HepG2 (cell line): Measurements from ENCODE around the gene CTRL. TPM values are rescaled to one million over a fixed set of nuclear protein-coding genes. Genes with fewer than 3 reads are reported as not detected.
A peak's percentile ranks its signal among the peaks of the same experiment; 100 is the strongest.

Experiments used
- AGO2 ChIP-seq: fragments of 200-400 bp; formaldehyde crosslinking; optimal IDR thresholded peaks from 2 replicates; pipeline ENCODE3; 2017; ENCODE audit warnings: mild to moderate bottlenecking, low read depth, low read length, moderate library complexity
- ATF1 ChIP-seq: IDR thresholded peaks from 2 replicates; pipeline ENCODE4 v1.6.1; 2016; ENCODE audit warnings: mild to moderate bottlenecking, control low read depth
- MTA1 ChIP-seq: sonication (generic); formaldehyde crosslinking; IDR thresholded peaks from 2 replicates; pipeline ENCODE4 v1.4.0; 2020; ENCODE audit warnings: missing genetic modification reagents, mild to moderate bottlenecking, borderline replicate concordance
- PHB2 ChIP-seq: fragments of 450-650 bp; IDR thresholded peaks from 2 replicates; pipeline ENCODE4 v1.6.1; 2018; ENCODE audit not compliant: partially characterized antibody
- ZBTB4 ChIP-seq: sonication (generic); formaldehyde crosslinking; IDR thresholded peaks from 2 replicates; pipeline ENCODE4 v1.4.0; 2020; ENCODE audit warnings: missing genetic modification reagents, mild to moderate bottlenecking, borderline replicate concordance
- ZBTB43 ChIP-seq: sonication (generic); formaldehyde crosslinking; conservative IDR thresholded peaks from 2 replicates; pipeline ENCODE4 v1.4.0; 2020; ENCODE audit warnings: missing genetic modification reagents
- ZFP41 ChIP-seq: sonication (generic); formaldehyde crosslinking; IDR thresholded peaks from 2 replicates; pipeline ENCODE4 v1.4.0; 2020; ENCODE audit warnings: mild to moderate bottlenecking, missing genetic modification reagents, borderline replicate concordance
- ZNF253 ChIP-seq: sonication (generic); formaldehyde crosslinking; IDR thresholded peaks from 2 replicates; pipeline ENCODE4 v1.8.0; 2022; ENCODE audit warnings: mild to moderate bottlenecking, missing genetic modification reagents, borderline replicate concordance
- ZNF597 ChIP-seq: sonication (generic); formaldehyde crosslinking; IDR thresholded peaks from 2 replicates; pipeline ENCODE4 v1.5.0; 2020; ENCODE audit warnings: missing genetic modification reagents
- ZNF616 ChIP-seq: sonication (generic); formaldehyde crosslinking; IDR thresholded peaks from 2 replicates; pipeline ENCODE4 v1.5.0; 2020; ENCODE audit warnings: low read depth, mild to moderate bottlenecking, missing genetic modification reagents
- ZNF749 ChIP-seq: sonication (generic); formaldehyde crosslinking; IDR thresholded peaks from 2 replicates; pipeline ENCODE4 v1.8.0; 2022; ENCODE audit warnings: mild to moderate bottlenecking, missing genetic modification reagents, moderate library complexity, borderline replicate concordance
- ZNF772 ChIP-seq: sonication (generic); formaldehyde crosslinking; IDR thresholded peaks from 2 replicates; pipeline ENCODE4 v1.5.0; 2020; ENCODE audit warnings: mild to moderate bottlenecking, missing genetic modification reagents
- polyA plus RNA-seq, 8 experiments: library from polyadenylated mRNA; depleted of rRNA in 3 of 8; stranded (reverse) in 7 of 8; unstranded in 1 of 8; fragments of >200 nt; fragmentation: Illumina TruSeq in 4 of 8; extraction: Trizol in 4 of 8; gene quantifications; 2 replicates each; pipeline versions ENCODE4 v1.2.1 to v1.2.3, GENCODE V29; 2011 to 2016; ENCODE audit warnings: low read depth in 4 of 8, missing spikeins in 1 of 8, mixed read lengths in 1 of 8; ENCODE audit not compliant: insufficient read depth in 1 of 8
- total RNA-seq, 5 experiments: library from RNA; depleted of rRNA; stranded (reverse); fragments of >200 nt; fragmentation: Illumina TruSeq; extraction: Trizol; gene quantifications; 2 replicates each; pipeline ENCODE4 v1.2.3, GENCODE V29; 2016; ENCODE audit warnings: low read depth in 1 of 5
- TF ChIP-seq, protein P1 (sequence below): sonication (generic); formaldehyde crosslinking; IDR thresholded peaks from 2 replicates; pipeline ENCODE4 v1.4.0; 2020; ENCODE audit warnings: mild to moderate bottlenecking, missing genetic modification reagents

Gene CTRL
- total and polyA plus RNA-seq, 2 of the 13 experiments (the other 11 are each of a cell fraction or from before 2014, with no cell fraction given): 1.9 to 2.7 TPM

GRCh38 chr16:67963662-67964321 lies 32.1 kb upstream of the CTRL start (continued):
- TF ChIP-seq ZBTB4 (CRISPR knock-in tag): peak; percentile 46; the same call in 1 of the 2 replicates
- no peak for TF ChIP-seq ZNF597
- TF ChIP-seq ZNF749 (CRISPR knock-in tag): no peak
- TF ChIP-seq PHB2: no peak
- TF ChIP-seq ATF1 (CRISPR knock-in tag): no peak
- TF ChIP-seq ZNF772: no peak
- peak; percentile 97 for TF ChIP-seq AGO2
- TF ChIP-seq, protein P1, sequence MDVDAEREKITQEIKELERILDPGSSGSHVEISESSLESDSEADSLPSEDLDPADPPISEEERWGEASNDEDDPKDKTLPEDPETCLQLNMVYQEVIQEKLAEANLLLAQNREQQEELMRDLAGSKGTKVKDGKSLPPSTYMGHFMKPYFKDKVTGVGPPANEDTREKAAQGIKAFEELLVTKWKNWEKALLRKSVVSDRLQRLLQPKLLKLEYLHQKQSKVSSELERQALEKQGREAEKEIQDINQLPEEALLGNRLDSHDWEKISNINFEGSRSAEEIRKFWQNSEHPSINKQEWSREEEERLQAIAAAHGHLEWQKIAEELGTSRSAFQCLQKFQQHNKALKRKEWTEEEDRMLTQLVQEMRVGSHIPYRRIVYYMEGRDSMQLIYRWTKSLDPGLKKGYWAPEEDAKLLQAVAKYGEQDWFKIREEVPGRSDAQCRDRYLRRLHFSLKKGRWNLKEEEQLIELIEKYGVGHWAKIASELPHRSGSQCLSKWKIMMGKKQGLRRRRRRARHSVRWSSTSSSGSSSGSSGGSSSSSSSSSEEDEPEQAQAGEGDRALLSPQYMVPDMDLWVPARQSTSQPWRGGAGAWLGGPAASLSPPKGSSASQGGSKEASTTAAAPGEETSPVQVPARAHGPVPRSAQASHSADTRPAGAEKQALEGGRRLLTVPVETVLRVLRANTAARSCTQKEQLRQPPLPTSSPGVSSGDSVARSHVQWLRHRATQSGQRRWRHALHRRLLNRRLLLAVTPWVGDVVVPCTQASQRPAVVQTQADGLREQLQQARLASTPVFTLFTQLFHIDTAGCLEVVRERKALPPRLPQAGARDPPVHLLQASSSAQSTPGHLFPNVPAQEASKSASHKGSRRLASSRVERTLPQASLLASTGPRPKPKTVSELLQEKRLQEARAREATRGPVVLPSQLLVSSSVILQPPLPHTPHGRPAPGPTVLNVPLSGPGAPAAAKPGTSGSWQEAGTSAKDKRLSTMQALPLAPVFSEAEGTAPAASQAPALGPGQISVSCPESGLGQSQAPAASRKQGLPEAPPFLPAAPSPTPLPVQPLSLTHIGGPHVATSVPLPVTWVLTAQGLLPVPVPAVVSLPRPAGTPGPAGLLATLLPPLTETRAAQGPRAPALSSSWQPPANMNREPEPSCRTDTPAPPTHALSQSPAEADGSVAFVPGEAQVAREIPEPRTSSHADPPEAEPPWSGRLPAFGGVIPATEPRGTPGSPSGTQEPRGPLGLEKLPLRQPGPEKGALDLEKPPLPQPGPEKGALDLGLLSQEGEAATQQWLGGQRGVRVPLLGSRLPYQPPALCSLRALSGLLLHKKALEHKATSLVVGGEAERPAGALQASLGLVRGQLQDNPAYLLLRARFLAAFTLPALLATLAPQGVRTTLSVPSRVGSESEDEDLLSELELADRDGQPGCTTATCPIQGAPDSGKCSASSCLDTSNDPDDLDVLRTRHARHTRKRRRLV (CRISPR knock-in tag): no peak
- TF ChIP-seq ZNF253 (CRISPR knock-in tag): 0 out of 2 replicates have a peak, but pooled peaks have one; percentile 48
- no peak for TF ChIP-seq ZBTB43
- 0 out of 2 replicates have a peak, but pooled peaks have one; percentile 44 for TF ChIP-seq ZFP41 (CRISPR knock-in tag)
- TF ChIP-seq ZNF616 (CRISPR knock-in tag): no peak
- TF ChIP-seq MTA1 (CRISPR knock-in tag): 0 out of 2 replicates have a peak, but pooled peaks have one; percentile 9
